RWPE2 (cell line): ENCODE measurements around the gene DSCAML1.

Experiments used
- ATAC-seq: fragments of 200-7000 bp; cut with Tn5 transposase; 3 replicates; pipeline ENCODE4 v1.9.1; 2021; ENCODE audit warnings: low read depth
- DNase-seq: peaks from one replicate; pipeline ENCODE4 v3.0.0-alpha.2; 2020; ENCODE audit warnings: low spot score
- H3K27ac ChIP-seq: fragments of 450-650 bp; 2 replicates; pipeline ENCODE4 v1.5.1; 2017; ENCODE audit warnings: mild to moderate bottlenecking; ENCODE audit not compliant: poor library complexity, severe bottlenecking
- H3K27me3 ChIP-seq: fragments of 250-450 bp; sonication (Bioruptor Pico); 2 replicates; pipeline ENCODE4 v1.5.1; 2021; ENCODE audit warnings: mild to moderate bottlenecking, moderate library complexity; ENCODE audit not compliant: insufficient read depth, poor library complexity, severe bottlenecking
- H3K36me3 ChIP-seq: fragments of 250-450 bp; sonication (Bioruptor Pico); 2 replicates; pipeline ENCODE4 v1.5.1; 2020; ENCODE audit warnings: low read depth, mild to moderate bottlenecking, moderate library complexity
- H3K4me1 ChIP-seq: fragments of 250-450 bp; sonication (Bioruptor Pico); 2 replicates; pipeline ENCODE4 v1.5.1; 2021; ENCODE audit warnings: mild to moderate bottlenecking, moderate library complexity; ENCODE audit not compliant: insufficient read depth, poor library complexity, severe bottlenecking
- H3K4me3 ChIP-seq: fragments of 250-450 bp; sonication (Bioruptor Pico); 2 replicates; pipeline ENCODE4 v1.5.1; 2021; ENCODE audit warnings: mild to moderate bottlenecking, moderate library complexity; ENCODE audit not compliant: severe bottlenecking
- H3K9me3 ChIP-seq: fragments of 250-450 bp; sonication (Bioruptor Pico); 2 replicates; pipeline ENCODE4 v1.5.1; 2021; ENCODE audit warnings: mild to moderate bottlenecking, moderate library complexity; ENCODE audit not compliant: severe bottlenecking
- TF ChIP-seq, protein P1 (sequence below): fragments of 450-650 bp; IDR thresholded peaks from one replicate; pipeline ENCODE4 v1.5.1; 2017; ENCODE audit warnings: mild to moderate bottlenecking, moderate library complexity; ENCODE audit not compliant: poor library complexity, severe bottlenecking

Gene DSCAML1

DNA sequence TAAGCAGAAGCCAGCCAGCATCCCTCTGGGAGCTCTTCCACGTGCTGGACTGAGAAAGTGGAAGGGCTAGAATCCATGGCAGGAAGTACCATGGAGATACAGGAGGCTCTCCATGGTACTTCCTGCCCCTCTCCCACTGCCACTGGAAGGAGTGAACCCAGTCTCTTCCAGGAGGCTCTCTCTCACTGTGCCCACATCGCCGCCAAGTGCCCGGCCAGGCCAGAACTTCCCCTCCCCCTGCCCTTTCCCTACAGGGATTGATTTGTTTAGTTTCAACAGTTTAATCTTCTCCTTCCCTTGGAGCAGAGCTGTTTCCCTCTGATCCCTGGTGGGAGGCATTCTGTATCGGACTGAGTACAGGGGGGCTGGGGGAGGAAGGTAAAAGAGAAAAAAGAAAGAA, 133.6 kb downstream of the DSCAML1 start:
- H3K27me3 ChIP-seq = peaks cover 4% of the 10 kb centered on the region
- no peak for ATAC-seq
- no peaks in the 10 kb centered on the region for H3K9me3 ChIP-seq
- no peaks in the 10 kb centered on the region for H3K4me1 ChIP-seq
- no peak for DNase-seq
- H3K36me3 ChIP-seq = no peaks in the 10 kb centered on the region
- no peak overlapping the region for H3K4me3 ChIP-seq
- H3K27ac ChIP-seq = no peak overlapping the region
- TF ChIP-seq, protein P1, sequence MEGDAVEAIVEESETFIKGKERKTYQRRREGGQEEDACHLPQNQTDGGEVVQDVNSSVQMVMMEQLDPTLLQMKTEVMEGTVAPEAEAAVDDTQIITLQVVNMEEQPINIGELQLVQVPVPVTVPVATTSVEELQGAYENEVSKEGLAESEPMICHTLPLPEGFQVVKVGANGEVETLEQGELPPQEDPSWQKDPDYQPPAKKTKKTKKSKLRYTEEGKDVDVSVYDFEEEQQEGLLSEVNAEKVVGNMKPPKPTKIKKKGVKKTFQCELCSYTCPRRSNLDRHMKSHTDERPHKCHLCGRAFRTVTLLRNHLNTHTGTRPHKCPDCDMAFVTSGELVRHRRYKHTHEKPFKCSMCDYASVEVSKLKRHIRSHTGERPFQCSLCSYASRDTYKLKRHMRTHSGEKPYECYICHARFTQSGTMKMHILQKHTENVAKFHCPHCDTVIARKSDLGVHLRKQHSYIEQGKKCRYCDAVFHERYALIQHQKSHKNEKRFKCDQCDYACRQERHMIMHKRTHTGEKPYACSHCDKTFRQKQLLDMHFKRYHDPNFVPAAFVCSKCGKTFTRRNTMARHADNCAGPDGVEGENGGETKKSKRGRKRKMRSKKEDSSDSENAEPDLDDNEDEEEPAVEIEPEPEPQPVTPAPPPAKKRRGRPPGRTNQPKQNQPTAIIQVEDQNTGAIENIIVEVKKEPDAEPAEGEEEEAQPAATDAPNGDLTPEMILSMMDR = no peak

DNA sequence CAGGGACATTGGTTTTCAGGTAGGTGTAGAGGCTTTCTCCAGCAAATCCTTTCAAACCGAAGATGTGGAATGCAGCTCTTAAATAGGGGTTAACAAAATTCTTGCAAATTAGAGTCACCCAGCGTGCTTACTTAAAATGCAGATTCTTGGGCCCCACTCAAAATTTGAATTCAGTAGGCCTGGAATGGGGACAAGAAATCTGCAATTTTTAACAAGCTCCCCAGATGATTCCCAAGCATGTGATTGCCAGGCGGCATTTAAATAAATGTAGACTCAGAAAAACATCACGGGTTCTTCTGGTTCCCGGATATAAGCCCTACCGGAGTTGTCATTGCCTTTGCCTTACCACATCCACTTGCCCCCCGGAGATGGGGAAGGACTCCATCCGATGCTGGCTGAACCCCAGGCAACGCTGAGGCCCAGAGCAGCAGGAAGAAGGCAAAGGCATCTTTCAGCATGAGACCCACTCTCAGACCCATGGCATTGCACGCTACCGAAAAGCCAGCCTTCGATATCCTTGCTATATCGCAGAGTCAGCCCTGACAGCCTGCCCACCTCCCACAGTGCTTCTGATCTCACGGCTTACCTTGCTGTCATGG, 134.2 kb downstream of the DSCAML1 start:
- DNase-seq (no peak), ATAC-seq (no peak)
- Histone ChIP-seq H3K4me1 (no peaks in the 10 kb centered on the region), H3K4me3 (no peak overlapping the region), H3K9me3 (no peaks in the 10 kb centered on the region), H3K27ac (no peak overlapping the region), H3K36me3 (no peaks in the 10 kb centered on the region), H3K27me3 (peaks cover 3% of the 10 kb centered on the region)
- TF ChIP-seq, protein P1 = no peak

DNA sequence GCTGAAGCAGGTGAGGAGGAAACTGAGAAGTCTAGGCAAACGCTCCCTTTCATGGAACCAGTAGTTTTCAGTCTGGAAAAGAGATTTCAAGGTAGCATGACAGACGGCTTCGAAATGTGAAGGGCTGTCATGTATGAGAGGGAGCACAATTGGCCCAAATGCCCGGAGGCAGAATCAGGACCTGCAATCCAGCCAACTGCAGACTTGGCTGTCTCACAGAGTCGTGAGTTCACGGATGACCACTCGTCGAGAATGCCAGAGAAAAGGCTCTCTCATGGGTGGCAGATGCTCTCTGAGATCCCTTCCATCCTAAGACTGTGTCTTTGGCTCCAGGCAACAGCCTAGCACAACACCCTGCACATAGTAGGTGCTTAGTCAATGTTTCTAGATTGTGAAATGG, 134.8 kb downstream of the DSCAML1 start:
- H3K36me3 ChIP-seq = no peaks in the 10 kb centered on the region

DNA sequence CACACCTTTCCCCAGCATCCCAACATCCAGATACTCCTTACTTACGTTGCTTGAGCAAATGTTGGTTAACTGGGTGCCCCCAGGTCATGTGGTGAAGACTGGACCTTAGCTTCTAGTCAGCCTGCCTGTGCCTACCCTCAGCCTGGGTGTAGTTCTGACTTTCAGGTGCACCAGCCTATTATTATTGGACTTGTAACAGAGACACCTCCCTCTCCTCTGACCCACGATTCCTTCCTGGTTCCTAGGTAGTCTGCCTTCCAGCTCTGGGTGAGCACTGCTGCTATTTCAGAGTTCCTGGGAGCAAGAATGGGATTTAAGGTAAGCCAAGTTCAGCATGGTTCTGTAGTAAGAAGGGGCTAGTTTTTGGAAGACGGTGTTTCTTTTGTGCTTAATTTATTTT, 138.2 kb downstream of the DSCAML1 start:
- TF ChIP-seq, protein P1 = no peak
- Histone ChIP-seq H3K36me3 (no peaks in the 10 kb centered on the region), H3K9me3 (no peaks in the 10 kb centered on the region), H3K27ac (no peak overlapping the region), H3K4me1 (no peaks in the 10 kb centered on the region), H3K4me3 (no peak overlapping the region), H3K27me3 (peaks cover 11% of the 10 kb centered on the region)
- DNase-seq (no peak), ATAC-seq (no peak)

More for the DNA sequence above, 134.8 kb downstream of the DSCAML1 start:
- Histone ChIP-seq H3K27ac (no peak overlapping the region), H3K27me3 (peaks cover 3% of the 10 kb centered on the region), H3K9me3 (no peaks in the 10 kb centered on the region), H3K4me3 (no peak overlapping the region), H3K4me1 (no peaks in the 10 kb centered on the region)
- ATAC-seq = no peak
- DNase-seq = no peak
- TF ChIP-seq, protein P1 = no peak

DNA sequence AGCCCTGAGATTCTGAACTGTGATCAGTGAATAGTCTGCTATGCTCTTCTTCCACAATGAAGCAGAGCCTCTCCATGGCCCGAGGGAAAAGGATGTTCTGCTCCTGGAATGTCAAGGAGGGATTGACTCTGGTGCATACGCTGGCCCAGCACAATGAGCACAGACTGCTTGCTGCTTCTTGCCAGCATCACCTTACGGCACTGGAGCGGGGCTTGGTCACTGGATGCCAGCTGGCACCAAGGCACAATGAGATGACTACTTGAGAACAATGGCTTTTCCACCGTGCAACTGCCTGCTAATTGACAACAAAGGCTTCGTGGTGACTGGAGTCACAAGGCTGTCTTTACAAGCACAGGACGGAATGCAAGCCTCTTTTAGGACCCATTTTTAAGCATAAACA, 139.2 kb downstream of the DSCAML1 start:
- H3K27me3 ChIP-seq = peaks cover 11% of the 10 kb centered on the region
- H3K27ac ChIP-seq = no peak overlapping the region
- no peak overlapping the region for H3K4me3 ChIP-seq
- TF ChIP-seq, protein P1 = no peak
- H3K9me3 ChIP-seq = no peaks in the 10 kb centered on the region
- no peaks in the 10 kb centered on the region for H3K4me1 ChIP-seq
- DNase-seq = no peak
- H3K36me3 ChIP-seq = no peaks in the 10 kb centered on the region
- ATAC-seq = no peak; the same call in 2 of the 3 replicates
